Activated CD8-positive, alpha-beta T cell treated with anti-CD3 and anti-CD28 coated beads for 36 hours (primary cell): ENCODE results near the gene CHN1. TPM values are rescaled to one million over a fixed set of nuclear protein-coding genes. Genes with fewer than 3 reads are reported as not detected.

Source experiments
- ATAC-seq: fragments of 200-7000 bp; cut with Tn5 transposase; one replicate; pipeline ENCODE4 v1.10.0; 2021; ENCODE audit warnings: mild to moderate bottlenecking, moderate library complexity
- CTCF ChIA-PET: fragments of 350-600 bp; sonication (Branson Sonifier 250); formaldehyde crosslinking; loops from one replicate; lab custom pipeline; 2021; ENCODE audit warnings: antibody characterized with exemption; lab: Charles Lee
- POLR2A ChIA-PET: fragments of 350-600 bp; sonication (Branson Sonifier 250); formaldehyde crosslinking; loops from one replicate; lab custom pipeline; 2021; ENCODE audit warnings: antibody characterized with exemption; lab: Charles Lee
- DNase-seq: peaks from one replicate; pipeline ENCODE4 v3.0.0-alpha.2; 2020
- H3K27ac Mint-ChIP-seq: one replicate; pipeline ENCODE4 v1.8.0; 2021; ENCODE audit warnings: mild to moderate bottlenecking, mixed read lengths
- H3K27me3 Mint-ChIP-seq: one replicate; pipeline ENCODE4 v1.8.0; 2021; ENCODE audit warnings: mixed read lengths
- H3K36me3 Mint-ChIP-seq: one replicate; pipeline ENCODE4 v1.8.0; 2021; ENCODE audit warnings: low read depth, mixed read lengths
- H3K4me1 Mint-ChIP-seq: one replicate; pipeline ENCODE4 v1.8.0; 2021; ENCODE audit warnings: low read depth, mixed read lengths
- H3K4me3 Mint-ChIP-seq: one replicate; pipeline ENCODE4 v1.8.0; 2021; ENCODE audit warnings: mild to moderate bottlenecking, moderate library complexity, mixed read lengths
- H3K9me3 Mint-ChIP-seq: one replicate; pipeline ENCODE4 v1.8.0; 2021; ENCODE audit warnings: mixed read lengths
- intact Hi-C: fragments of 100-400 bp; cut with micrococcal nuclease; formaldehyde crosslinking; loops from one replicate; pipeline ENCODE4 v1.10.0; 2022
- total RNA-seq, 2 experiments: library from RNA; stranded (reverse); gene quantifications; one replicate each; pipeline ENCODE4 v1.2.3, GENCODE V29; 2021
- TF ChIP-seq, protein P1 (sequence below): fragments of 200-600 bp; IDR thresholded peaks from one replicate; pipeline ENCODE4 v1.8.0; 2022; ENCODE audit warnings: antibody characterized with exemption, mild to moderate bottlenecking

Gene CHN1
- total RNA-seq, 2 experiments from 2014 or later: 2.9 to 3.0 TPM

- H3K4me3 Mint-ChIP-seq: no peak overlapping the region
- H3K4me1 Mint-ChIP-seq: no peaks in the 10 kb centered on the region
- H3K27ac Mint-ChIP-seq: no peak overlapping the region
- no peaks in the 10 kb centered on the region for H3K36me3 Mint-ChIP-seq
- TF ChIP-seq, protein P1, sequence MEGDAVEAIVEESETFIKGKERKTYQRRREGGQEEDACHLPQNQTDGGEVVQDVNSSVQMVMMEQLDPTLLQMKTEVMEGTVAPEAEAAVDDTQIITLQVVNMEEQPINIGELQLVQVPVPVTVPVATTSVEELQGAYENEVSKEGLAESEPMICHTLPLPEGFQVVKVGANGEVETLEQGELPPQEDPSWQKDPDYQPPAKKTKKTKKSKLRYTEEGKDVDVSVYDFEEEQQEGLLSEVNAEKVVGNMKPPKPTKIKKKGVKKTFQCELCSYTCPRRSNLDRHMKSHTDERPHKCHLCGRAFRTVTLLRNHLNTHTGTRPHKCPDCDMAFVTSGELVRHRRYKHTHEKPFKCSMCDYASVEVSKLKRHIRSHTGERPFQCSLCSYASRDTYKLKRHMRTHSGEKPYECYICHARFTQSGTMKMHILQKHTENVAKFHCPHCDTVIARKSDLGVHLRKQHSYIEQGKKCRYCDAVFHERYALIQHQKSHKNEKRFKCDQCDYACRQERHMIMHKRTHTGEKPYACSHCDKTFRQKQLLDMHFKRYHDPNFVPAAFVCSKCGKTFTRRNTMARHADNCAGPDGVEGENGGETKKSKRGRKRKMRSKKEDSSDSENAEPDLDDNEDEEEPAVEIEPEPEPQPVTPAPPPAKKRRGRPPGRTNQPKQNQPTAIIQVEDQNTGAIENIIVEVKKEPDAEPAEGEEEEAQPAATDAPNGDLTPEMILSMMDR: no peak
- POLR2A ChIA-PET: no interaction called here
- ATAC-seq (no peak), DNase-seq (no peak)
- CTCF ChIA-PET: interaction anchor here (1.1 to 2.1 kb wide), 3 partner anchors 22 to 106 kb away, joined by 3 to 6 read pairs (median 5); no protein-coding TSS in a partner anchor
- peaks cover 1% of the 10 kb centered on the region for H3K27me3 Mint-ChIP-seq
- H3K9me3 Mint-ChIP-seq: no peaks in the 10 kb centered on the region
- intact Hi-C loops: no loop called here
Observed at GRCh38 chr2:174877751-174878150, 127.4 kb downstream of the CHN1 start.

GRCh38 chr2:174877301-174877700, 127.9 kb downstream of the CHN1 start:
- Mint-ChIP-seq H3K36me3 (no peaks in the 10 kb centered on the region), H3K27ac (no peak overlapping the region), H3K4me3 (no peak overlapping the region), H3K4me1 (no peaks in the 10 kb centered on the region), H3K27me3 (peaks cover 1% of the 10 kb centered on the region), H3K9me3 (no peaks in the 10 kb centered on the region)
- intact Hi-C loops: no loop called here
- TF ChIP-seq, protein P1: no peak
- no peak for ATAC-seq
- ChIA-PET CTCF (interaction anchor here (1.0 to 2.1 kb wide), 4 partner anchors 21 to 130 kb away, joined by 3 to 6 read pairs (median 4); no protein-coding TSS in a partner anchor), POLR2A (no interaction called here)
- no peak for DNase-seq

DNA sequence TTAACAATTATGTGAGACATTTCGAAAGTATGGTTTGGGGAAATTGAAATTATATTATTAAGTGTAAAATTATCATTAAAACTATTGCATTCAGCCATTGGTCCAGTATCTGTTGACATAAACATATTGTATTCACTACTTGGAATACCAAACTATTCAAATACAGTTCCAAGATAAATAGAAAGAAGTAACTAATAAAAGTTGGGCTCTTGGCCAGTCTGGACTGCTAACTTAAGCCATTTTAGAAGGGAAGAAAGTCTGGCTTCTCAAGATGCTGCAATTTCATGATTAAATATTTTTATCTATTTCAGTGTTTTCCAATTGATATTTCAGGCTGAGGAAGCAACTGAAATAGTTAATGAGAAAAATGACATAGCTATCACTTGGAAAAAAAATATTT, 131.1 kb downstream of the CHN1 start:
- Mint-ChIP-seq H3K4me1 (no peaks in the 10 kb centered on the region), H3K9me3 (no peaks in the 10 kb centered on the region), H3K27me3 (no peaks in the 10 kb centered on the region), H3K4me3 (no peak overlapping the region), H3K36me3 (no peaks in the 10 kb centered on the region), H3K27ac (no peak overlapping the region)
- TF ChIP-seq, protein P1: no peak
- POLR2A ChIA-PET: no interaction called here
- no peak for DNase-seq
- ATAC-seq: no peak
- intact Hi-C loops: no loop called here
- CTCF ChIA-PET: interaction anchor here (1.1 kb wide), 1 partner anchor 176 kb away, joined by 3 read pairs; no protein-coding TSS in a partner anchor

- no peak for ATAC-seq
- intact Hi-C loops: no loop called here
- TF ChIP-seq, protein P1: no peak
- no peak overlapping the region for H3K4me3 Mint-ChIP-seq
- no peaks in the 10 kb centered on the region for H3K4me1 Mint-ChIP-seq
- DNase-seq: no peak
- ChIA-PET CTCF (interaction anchor here (1.1 kb wide), 1 partner anchor 176 kb away, joined by 3 read pairs; no protein-coding TSS in a partner anchor), POLR2A (no interaction called here)
- H3K27ac Mint-ChIP-seq: no peak overlapping the region
- no peaks in the 10 kb centered on the region for H3K9me3 Mint-ChIP-seq
- H3K36me3 Mint-ChIP-seq: no peaks in the 10 kb centered on the region
- no peaks in the 10 kb centered on the region for H3K27me3 Mint-ChIP-seq
Observed at GRCh38 chr2:174873471-174873870, 131.7 kb downstream of the CHN1 start.

DNA sequence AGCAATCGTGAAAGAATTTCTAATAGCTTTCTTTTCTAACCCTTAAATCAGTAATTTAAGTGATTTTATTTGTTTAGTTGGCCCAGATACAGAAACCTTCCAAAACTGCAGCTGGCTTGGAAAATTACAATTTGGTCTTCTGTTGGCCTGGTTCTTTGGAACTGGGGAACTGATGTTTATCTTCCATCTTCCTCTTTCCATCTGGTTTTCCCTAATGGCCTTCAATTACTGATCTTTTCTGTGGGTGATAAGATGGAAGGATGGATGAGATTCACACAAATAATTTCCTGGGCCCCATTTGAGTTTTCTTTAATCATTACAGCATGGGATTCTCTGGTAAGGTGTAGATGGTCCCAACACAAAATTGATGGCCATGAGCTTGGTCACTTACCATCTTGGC, 134.4 kb downstream of the CHN1 start:
- intact Hi-C loops: no loop called here
- no peak for DNase-seq
- H3K4me3 Mint-ChIP-seq: no peak overlapping the region
- no peak for ATAC-seq
- no peaks in the 10 kb centered on the region for H3K36me3 Mint-ChIP-seq
- POLR2A ChIA-PET: no interaction called here
- TF ChIP-seq, protein P1: no peak
- H3K27me3 Mint-ChIP-seq: no peaks in the 10 kb centered on the region
- no peaks in the 10 kb centered on the region for H3K4me1 Mint-ChIP-seq
- CTCF ChIA-PET: interaction anchor here (1.2 kb wide), 1 partner anchor 100 kb away, joined by 4 read pairs; no protein-coding TSS in a partner anchor
- no peaks in the 10 kb centered on the region for H3K9me3 Mint-ChIP-seq
- H3K27ac Mint-ChIP-seq: no peak overlapping the region
